HG03066 (cell line): ENCODE measurements around the gene NTF3.

ENCODE experiments used
- ATAC-seq: cut with Tn5 transposase; IDR thresholded peaks from one replicate; pipeline ENCODE4 v1.9.1; 2021; ENCODE audit warnings: low read depth; ENCODE audit not compliant: unreplicated experiment

The NTF3 gene

DNA sequence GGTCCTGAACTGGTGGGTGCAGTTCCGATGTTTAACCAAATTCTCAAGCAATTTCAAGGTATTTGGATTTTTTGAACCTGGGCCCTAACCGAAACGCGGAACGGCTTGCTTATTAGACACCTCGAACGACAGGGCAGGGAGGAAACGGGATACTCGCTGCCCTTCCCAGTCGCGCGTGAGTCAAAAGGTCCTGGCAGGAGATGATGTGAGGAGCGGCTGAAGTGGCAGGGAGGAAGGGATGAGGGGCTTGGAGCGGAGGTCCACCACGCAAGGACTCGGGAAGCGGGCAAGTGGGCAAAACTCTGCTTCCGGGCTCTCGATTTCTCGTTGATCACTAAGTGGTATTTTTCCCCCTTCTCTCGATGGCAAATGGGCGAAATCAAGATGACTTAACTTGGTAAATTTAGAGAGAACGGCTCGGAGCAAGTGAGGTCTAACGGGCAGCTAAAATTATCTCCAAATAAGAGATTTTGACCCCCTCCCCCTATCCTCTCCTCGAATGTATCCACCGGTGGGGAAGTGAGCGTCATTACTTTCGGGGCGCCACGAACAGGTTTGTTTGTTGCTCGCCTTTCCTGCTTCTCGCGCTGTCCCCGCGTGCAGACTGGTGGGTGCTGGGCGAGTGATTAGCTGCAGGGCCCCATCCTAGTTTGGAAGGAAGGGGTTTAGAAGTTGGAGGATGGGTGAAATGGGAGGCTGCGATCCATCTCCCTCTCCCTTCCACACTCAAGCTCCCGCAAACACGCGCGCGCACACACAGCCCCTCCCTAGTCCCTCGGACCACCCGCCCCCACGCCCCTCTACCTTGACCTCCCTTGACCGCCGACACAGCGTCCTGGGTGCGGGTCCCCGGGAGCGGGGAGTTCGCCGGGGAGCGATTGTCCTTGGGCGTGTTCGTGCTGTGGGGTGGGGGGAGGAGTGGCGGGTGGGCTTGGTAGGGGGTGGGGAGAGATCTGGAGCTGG lies 986 bp upstream of the NTF3 start:
- ATAC-seq = no peak

DNA sequence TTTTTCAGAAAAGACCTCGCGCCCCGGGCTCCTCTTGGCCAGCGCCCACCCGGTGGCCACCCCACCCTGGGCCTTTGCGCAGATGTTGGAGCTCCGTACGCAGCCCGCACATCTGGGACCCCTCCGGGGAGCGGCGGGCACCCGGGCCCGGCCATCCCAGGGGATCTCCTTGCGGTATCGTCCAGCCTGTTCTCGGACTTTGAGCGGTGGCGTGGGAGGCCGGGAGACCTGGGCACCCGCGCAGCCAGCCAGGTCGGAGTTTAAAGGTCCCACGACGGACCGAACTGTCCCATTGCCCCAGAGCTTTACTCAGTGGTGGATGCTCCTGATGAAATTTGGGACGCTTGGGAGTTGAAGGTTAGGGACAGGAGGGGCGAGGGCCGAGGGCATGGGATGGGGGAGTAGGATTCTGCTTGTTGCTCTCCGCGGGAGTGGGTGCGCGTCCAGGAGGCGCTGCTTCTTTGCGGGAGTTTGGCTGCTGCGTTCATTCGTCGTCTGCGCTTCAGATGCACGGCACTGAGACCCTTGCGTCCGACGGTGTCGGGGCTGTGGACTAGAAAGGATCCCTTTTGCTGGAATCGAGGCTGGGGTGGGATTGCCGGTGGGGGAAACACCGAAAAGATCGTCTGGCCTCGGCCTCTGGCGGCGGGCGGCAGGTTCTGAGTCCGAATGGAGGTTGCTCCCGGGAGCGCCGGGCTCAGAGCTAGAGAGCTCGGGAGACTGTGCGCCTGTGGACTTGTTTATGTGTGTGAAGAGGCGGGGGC lies 1.4 kb downstream of the NTF3 start:
- ATAC-seq = no peak

DNA sequence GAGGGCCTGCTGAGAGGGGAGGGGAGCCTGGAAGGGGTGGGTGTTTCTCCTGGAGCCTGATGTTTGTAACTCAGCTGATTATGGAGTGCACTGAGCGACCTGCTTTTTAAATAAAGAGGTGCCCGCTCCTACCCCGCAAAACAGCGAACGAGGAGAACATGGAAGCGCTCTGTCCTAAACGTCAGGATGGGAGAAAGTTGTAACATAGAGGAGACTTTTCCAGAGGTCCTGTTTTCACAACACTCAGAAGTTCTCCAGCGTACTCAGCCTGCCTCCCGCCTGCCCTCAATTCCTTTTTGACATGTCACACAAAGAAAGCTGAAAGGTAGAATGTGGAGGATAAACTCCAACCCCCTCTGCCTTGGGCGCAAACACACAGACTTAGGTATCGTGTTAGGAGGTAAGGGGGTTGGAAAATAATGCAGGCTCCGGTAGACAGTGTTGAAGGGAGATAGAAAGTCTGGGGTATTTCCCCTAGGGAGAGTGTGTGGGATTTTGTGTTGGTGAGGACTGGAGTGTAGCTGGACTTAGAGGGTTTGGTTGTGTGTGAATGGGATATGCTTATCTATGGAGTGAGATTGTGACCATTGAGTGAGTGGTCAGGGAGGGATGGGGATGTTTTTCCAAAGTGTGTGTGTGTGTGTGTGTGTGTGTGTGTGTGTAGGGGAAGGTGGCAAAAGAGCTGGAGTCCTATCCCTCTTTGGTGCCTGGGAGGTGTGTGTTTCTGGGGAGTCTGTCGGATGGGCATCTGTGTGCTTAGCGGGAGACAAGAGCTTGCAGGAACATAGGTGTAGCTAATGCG lies 2.1 kb downstream of the NTF3 start:
- no peak for ATAC-seq

DNA sequence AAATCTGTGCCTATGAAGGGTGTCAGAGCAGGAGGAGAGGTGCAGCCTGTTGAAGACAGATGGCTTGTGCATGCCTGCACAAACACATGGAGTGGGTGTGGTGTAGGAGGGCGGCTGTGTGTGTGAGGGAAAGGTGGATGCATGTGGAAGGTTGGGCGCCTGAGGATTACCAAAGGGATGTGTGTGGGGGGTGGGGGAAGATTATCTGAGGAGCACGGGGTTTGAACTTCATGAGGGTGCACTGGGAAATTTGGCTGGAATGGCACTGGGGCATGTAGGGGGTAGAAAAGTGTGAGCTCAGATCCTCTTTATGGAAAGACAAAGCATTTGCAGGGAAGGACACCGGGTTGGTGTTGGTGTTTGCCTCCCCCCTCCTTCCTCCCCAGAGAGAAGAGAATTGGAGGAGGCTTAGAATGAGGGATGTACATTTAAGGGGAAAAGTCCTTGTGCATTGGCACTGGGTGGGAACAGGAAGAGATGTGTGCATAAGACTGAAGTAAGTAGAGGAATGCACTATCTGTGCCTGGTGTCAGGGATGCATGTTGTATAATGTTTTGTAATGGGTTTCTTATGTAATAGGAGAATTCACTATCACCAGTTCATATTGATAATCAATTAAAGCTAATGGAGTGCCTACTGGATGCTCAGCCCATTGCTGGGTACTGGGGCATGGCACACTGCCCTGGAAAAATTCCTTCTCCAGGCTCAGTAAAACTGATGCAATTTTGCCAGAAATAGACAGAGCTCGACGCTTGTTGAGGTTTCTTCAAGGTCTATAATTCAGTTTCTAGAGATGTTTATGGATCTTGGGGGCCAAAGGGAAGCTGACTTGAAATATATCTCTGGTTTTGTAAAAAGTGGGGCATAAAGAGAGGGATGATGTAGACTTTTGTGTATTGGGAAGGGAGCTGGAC lies 3.0 kb downstream of the NTF3 start:
- ATAC-seq = no peak

DNA sequence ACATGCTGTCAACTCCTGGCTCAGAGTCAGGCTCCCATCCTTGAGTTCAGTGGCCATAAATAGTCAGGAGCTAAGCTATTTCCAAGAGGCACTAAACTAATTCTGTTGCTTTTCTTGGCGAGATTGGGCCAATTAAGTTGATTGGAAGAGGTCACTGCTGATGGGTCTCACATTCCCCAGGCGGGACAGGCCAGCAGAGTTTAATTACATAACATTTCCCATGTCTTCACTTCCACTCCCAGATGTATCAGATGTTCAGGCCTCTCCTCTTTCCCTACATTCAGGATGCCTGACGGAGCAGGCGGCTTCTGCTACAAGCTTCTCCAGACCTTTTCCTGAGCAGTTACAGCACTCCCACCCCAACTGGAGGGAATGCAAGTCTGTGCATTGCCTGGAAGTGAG lies 5.3 kb downstream of the NTF3 start:
- no peak for ATAC-seq

DNA sequence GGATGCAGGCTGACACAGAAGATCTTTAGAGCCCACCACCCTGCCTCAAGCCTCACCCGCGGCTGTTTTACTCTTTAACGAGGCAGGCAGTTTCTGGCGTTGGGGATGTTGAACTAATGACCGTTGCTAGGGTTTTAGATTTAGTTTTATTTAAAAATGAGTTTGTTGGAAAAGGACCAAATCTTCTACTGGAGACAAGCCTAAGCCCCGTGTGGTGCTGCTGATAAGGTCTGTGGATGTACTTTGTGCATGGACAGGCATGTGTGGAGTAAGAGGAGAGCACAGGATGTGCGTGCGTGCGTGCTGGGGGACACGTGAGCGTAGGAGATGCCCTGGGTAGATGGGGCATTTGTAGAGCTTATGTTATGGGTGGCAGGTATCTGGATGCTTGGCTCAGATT lies 5.7 kb downstream of the NTF3 start:
- no peak for ATAC-seq

DNA sequence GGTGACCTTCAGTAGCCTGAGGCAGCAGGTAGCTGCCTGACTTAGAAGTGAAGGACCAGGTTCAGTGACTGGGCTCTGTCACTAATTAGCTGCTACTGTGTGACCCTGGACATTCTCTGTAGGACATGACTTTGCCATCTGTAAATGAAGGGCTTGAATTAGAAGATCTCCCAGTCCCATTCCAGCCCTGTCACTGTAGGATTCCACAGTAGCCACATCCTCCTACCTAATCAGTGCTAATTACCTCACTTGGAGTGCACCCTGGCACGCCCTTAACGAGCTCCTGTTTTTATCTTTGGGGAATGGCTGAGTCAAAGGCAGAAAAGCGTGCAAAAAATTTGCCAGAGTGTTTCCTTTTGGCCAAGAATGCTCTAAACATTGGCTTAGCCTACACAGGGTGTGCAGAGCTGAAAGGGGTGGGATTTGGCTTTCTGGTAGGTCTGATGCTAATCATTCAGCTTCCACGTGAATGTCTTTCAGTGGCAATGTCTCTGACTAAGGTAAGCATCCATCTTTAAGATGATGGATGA lies 6.8 kb downstream of the NTF3 start:
- ATAC-seq = no peak

DNA sequence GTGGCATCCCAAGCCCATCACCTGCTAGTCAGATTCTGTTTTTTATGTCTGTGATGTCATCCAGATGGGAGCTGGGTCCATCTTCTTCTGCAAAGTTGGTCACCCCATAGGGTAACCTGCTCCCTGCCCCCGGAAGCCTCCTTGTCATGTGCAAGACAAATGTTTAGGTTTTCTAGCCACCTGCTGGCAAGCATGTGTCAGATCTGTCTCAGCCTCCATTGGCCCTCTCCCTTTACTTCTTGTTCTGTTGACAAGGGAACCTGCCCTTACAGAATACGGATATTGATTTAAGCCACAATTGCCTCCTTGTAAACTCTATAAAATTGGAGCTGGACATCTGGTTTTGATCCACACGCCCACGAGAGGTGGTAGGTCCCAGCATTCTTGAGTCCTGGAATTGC lies 7.5 kb downstream of the NTF3 start:
- no peak for ATAC-seq

DNA sequence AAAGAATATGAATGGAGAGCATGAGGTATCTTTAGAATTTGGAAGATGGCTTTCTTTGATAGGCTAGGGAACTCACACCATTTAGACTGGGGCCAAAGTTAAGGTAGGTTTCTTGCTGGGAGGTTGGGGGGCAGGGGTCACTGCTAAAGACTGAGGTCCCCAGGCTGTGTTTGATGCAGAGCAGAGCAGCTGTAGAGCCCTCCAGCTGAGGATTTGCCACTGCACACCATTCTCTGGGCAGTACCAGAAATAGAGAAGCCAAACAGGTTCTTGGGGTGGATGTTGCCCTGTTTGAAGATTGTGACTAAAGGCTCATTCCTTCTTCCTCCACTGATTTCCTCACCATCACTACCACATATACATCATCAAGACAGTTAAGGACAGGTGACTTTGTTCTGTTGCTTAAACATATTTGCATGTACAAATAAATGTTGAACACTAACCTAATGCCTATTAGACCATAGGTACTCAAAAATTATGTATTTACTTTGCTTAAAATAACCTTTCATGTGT lies 7.9 kb downstream of the NTF3 start:
- ATAC-seq = no peak

DNA sequence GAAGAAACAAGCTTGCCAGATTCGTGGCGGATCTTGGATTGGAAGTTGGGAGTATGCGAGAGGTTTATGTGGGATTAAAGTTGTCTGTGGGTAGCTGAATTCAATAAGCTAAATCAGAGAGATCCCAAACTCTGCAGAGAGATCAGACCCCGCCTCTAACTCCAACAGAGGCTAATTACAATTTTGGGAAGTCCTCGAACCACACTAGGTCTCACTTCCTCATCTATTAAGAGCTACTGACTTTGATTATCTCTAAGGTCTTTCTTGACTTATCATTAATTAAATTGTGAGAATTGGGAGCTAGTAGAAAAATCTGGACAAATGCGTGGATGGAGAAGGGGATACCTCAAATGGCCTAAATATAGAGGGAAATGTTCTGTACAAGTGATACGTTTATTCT lies 9.1 kb downstream of the NTF3 start:
- no peak for ATAC-seq

DNA sequence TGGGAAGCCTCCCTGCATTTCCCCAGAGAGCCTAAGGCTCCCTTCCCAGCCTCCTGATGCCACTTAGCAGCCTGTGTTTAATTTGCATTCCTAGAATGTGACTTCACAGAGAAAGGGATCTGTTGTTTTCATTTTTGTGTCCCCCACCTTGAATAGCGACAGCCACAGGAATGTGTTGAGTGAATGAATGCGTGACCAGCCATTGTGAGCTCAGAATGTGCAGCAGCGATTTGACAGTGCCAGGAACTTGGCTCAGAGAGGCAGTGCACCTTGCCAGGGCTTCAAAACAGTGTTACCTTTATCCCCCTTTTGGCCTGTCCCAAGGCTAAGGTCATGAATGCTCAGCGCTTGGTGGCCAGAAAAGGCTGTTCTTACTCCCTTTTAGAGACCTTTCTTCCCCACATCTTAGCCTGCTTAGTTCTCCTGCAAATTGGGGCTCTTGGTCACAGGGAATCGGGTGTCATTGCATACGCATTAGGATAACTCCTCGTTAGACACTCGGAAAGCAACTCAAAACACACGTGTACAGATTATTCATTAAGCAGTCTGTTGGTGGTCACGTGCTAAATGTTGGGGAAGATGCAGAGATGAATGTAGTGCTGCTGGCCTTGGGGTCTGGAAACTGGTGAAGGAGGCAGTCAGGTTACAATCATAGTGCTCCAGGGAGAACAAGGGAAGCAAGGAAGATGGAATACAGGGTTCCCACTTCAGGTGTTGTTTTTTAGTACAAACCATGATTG lies 9.8 kb downstream of the NTF3 start:
- ATAC-seq = no peak

DNA sequence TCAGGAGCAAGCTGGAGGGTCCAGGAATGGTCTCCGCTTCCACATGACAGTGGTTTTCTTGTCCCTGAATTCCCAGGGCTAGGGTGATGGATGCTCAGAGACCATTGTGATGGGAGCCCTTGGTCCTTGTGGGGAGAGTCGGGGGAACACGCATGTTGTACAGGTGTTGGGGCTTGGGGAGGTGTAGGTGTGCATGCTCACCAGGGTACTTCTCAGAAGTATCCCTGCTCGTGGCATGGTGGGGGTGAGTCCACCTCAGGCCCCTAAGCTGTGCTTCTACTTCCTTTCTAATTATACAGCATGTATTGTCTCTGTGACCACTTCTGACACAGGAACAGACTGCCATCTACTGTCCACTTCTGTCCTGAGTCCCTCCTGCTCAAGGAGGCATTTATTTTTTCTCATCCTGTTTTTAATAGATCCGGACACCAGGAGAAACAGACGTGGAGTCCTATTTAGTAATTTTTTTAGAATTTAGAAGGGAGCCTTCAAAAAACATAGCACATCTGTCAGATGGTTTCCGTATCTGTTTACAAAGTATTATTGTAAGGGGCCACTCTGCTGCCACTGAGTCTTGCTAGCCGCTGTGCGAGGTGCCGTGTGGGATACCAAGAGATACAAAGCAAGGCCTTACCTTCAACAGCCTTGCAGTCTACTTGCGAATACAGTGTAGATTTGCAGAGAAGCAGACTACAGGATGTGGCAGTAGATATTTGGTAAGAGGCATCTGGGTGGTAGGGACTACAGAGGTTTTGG lies 10.5 kb downstream of the NTF3 start:
- ATAC-seq = no peak

DNA sequence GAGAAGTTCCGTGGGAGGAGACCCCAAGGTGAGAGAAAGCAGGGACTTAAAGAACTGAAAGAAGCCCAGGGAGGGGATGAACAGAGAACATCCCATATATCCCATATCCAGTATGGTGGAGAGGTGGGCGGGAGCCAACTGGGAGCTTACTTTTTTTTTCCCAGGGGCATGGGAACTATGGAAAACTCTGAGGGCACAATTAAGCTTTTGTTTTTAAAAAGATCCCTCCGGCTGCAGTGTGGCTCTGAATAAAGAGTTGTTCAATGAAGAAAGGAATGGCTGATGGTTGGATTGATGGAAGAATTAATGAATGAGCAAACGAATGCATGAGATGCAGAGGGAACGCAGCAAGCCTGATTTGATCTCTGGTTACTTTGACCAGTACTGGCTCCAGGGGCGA lies 12.6 kb downstream of the NTF3 start:
- no peak for ATAC-seq

DNA sequence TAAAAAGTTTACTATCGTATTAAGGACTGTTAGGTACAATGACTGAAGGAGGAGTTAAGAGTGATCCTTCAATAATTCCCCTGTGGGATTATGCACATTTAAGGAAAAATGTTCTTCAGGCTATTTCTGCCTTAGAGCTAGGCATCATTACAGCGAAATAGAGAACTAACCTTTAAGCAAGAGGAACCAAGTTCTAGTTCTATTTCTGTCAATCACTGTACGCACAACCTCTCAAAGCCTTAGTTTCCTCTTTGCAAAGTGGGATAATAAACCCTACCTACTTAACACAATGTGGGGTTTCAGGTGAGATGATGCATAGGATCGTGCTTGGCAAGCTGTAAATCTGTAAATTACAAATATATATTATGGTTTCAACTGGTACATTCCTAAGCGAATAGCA lies 15.4 kb downstream of the NTF3 start:
- no peak for ATAC-seq

DNA sequence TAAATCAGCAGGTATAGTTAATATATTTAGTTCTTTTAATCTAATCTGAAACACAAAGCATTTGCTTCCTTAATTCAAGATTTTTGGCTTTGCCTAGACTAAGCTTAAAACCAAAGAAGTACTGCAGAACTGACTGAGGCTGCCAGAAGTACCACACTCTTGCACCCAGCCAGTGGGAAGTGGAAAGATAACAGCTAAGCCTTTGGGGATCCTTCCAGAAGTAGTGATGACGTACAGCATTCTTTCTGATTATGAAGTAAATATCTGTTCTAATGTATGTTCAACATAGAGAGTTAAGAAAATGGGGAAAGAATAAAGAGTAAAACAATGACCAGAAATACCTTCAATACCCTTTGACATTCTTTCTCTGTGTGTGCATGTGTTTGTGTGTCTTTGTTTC lies 19.3 kb downstream of the NTF3 start:
- no peak for ATAC-seq

DNA sequence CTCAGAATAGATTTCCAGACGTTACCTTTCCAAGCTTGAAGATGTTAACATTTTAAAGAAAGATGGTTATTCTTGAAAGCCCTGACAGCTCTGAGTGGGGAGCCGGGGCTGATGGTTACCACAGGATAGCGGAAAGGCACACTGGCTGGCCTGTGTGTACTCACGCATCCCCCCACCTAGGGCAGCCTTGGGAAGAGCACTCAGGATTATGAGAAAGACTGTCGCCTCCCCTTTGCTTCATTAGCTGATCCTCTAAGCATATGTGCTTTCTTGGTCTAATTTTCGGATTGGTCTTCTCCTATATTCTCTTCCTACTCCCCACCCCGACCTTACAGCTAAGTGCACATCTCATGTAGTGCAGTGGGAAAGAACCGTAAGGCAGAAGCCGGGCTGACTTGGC lies 20.7 kb downstream of the NTF3 start:
- no peak for ATAC-seq

DNA sequence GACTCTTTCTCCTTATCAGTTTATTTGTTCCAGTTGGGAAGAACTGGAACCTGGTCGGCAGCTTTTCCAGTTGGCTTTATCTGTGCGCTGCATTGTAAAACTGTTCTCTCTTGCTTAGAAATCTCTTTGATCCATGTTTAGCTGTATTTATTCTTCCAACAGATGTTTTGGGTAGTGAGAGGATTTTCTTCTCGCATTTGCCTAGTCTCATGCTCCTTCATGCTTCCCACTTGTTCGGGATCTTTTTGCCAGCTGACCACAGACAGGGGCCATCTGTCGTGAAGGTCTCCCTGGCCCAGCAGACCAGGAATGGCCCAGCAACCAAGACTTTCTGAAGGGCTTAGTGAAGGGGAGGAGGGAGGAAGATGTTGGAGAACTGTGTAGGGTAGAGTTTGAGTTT lies 21.6 kb downstream of the NTF3 start:
- no peak for ATAC-seq

DNA sequence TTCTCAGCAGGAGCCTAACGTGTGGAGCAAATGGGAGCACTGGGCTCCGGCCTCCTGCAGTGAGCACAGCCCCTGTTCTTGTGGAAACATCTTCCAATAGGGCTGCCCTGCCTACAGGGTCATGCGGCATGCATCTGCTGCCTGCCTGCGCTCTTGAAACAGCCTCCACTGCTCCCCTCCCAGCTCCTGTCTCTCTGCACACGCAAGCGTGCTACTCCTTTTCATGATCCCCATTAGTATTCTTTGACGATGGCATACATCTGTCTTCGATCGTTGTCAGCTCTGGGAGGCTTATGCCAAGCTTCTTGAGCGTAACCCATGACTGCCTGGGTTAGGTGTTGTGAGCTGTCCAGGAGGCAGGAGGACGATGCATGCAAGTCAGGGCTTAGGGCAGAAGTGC lies 23.1 kb downstream of the NTF3 start:
- no peak for ATAC-seq
